ENCODE measurements around the gene CYTH2.

CYTH2 gene

DNA sequence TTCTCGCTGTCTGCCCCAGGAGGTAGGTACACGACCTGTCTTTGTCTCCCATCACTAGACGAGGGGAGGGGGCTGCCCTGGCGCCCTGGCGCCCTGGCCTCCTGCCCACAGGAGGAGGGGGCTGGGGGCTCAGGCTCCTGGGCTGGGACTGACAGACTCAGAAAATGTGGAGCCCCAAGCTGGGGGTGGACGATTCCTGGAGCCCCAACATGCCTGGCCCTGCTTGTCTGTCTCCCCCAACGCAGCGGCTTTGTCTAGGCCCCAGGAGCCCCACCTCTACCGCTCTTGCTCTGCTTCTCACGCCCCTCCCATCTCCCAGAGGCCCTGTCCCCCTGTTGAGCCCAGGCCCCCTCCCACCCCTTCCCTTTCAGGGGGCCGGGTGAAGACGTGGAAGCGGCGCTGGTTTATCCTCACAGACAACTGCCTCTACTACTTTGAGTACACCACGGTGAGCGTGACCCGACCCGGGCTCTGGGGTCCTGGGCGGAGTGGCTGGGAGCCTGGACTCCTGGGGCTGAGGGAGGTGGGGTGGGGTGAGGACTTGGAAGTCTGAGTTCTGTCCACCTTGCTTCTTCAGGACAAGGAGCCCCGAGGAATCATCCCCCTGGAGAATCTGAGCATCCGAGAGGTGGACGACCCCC, 8.6 kb downstream of the CYTH2 start:
- in situ Hi-C loops (cut with HindIII; ENCODE audit: low pct_ligation_motif_present, low sequenced_read_pairs) = no loop called here
- DNase-seq = no peak
- TF ChIP-seq, protein P1, sequence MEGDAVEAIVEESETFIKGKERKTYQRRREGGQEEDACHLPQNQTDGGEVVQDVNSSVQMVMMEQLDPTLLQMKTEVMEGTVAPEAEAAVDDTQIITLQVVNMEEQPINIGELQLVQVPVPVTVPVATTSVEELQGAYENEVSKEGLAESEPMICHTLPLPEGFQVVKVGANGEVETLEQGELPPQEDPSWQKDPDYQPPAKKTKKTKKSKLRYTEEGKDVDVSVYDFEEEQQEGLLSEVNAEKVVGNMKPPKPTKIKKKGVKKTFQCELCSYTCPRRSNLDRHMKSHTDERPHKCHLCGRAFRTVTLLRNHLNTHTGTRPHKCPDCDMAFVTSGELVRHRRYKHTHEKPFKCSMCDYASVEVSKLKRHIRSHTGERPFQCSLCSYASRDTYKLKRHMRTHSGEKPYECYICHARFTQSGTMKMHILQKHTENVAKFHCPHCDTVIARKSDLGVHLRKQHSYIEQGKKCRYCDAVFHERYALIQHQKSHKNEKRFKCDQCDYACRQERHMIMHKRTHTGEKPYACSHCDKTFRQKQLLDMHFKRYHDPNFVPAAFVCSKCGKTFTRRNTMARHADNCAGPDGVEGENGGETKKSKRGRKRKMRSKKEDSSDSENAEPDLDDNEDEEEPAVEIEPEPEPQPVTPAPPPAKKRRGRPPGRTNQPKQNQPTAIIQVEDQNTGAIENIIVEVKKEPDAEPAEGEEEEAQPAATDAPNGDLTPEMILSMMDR (IDR thresholded peaks at IDR 0.05; ENCODE audit: low read depth, low read length, missing control alignments) = no peak
- H3K27me3 ChIP-seq (replicated peaks) = no peaks in the 10 kb centered on the region
- no peak overlapping the region for H3K4me3 ChIP-seq (ENCODE audit: low read depth, low read length)
- peaks cover 57% of the 10 kb centered on the region for H3K36me3 ChIP-seq (replicated peaks)
- no peak overlapping the region for H3K27ac ChIP-seq

DNA sequence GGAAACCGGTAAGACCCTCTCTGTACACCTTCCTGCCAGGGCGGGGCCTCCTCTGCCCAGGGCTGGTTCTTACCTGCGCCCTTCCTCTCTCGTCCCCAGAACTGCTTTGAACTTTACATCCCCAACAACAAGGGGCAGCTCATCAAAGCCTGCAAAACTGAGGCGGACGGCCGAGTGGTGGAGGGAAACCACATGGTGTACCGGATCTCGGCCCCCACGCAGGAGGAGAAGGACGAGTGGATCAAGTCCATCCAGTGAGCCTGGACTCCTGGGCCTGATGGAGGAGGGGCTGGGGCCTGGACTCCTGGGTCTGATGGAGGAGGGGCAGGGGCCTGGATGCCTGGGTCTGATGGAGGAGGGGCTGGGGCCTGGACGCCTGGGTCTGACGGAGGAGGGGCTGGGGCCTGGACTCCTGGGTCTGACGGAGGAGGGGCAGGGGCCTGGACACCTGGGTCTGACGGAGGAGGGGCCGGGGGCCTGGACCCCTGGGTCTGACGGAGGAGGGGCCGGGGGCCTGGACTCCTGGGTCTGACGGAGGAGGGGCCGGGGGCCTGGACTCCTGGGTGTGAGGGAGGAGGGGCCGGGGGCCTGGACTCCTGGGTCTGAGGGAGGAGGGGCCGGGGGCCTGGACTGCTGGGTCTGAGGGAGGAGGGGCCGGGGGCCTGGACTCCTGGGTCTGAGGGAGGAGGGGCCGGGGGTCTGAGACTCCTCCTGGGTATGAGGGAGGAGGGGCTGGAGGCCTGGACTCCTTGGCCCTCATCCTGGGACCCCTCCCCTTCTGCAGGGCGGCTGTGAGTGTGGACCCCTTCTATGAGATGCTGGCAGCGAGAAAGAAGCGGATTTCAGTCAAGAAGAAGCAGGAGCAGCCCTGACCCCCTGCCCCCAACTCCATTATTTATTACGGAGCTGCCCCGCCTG, 9.4 kb downstream of the CYTH2 start:
- TF ChIP-seq, protein P1 (IDR thresholded peaks at IDR 0.05; ENCODE audit: low read depth, low read length, missing control alignments) = no peak
- H3K4me3 ChIP-seq (ENCODE audit: low read depth, low read length) = no peak overlapping the region
- in situ Hi-C loops (cut with HindIII; ENCODE audit: low pct_ligation_motif_present, low sequenced_read_pairs) = no loop called here
- H3K36me3 ChIP-seq (replicated peaks) = peaks cover 49% of the 10 kb centered on the region
- no peaks in the 10 kb centered on the region for H3K27me3 ChIP-seq (replicated peaks)
- no peak overlapping the region for H3K27ac ChIP-seq
- DNase-seq = no peak

DNA sequence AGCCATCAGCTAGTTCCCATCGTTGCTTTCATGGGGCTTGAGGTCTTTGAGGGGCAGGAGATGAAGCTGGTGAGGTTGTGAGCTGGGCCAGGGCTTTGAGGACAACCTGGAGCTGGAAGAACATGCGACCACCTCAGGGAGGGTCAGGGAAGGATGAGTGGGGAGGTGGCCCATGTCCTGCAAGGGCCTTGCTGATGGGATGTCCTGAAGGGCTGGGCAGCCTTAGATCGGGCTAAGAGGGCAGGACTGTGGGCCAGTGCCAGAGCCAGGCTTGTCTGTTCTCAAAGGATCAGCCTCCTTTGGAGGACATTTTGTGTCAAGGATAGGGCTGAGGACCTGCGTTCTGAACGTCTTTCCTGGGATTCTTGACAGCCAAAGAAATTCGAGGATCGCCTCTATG, 10.5 kb downstream of the CYTH2 start:
- Histone ChIP-seq H3K27ac (no peak overlapping the region), H3K27me3 (replicated peaks) (no peaks in the 10 kb centered on the region), H3K4me3 (ENCODE audit: low read depth, low read length) (no peak overlapping the region), H3K36me3 (replicated peaks) (peaks cover 38% of the 10 kb centered on the region)
- TF ChIP-seq, protein P1 (IDR thresholded peaks at IDR 0.05; ENCODE audit: low read depth, low read length, missing control alignments) = no peak
- in situ Hi-C loops (cut with HindIII; ENCODE audit: low pct_ligation_motif_present, low sequenced_read_pairs) = no loop called here
- no peak for DNase-seq

DNA sequence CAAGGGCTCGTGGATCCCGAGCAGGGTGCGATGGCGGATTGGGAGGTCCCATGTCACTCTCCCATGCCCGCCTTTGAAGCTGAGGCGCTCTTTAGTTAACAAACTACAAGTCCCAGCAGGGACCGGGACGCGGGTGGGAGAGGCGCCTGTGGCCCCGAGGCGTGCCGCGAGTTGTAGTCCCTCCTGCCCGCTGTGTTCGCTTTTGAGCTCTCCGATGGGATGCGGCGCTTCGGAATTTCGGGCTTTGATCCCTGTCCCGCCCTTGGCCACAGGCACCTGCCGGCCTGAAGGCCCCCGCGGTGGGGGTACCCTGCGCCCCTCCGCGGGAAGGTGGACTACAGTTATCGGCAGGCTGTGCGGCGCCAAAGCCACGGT, 11.0 kb downstream of the CYTH2 start:
- no peak for DNase-seq
- TF ChIP-seq, protein P1 (IDR thresholded peaks at IDR 0.05; ENCODE audit: low read depth, low read length, missing control alignments) = no peak
- Histone ChIP-seq H3K4me3 (ENCODE audit: low read depth, low read length) (peak overlapping the region; percentile 49), H3K27me3 (replicated peaks) (no peaks in the 10 kb centered on the region), H3K36me3 (replicated peaks) (peaks cover 33% of the 10 kb centered on the region), H3K27ac (peak overlapping the region; percentile 9)
- in situ Hi-C loops (cut with HindIII; ENCODE audit: low pct_ligation_motif_present, low sequenced_read_pairs) = no loop called here

DNA sequence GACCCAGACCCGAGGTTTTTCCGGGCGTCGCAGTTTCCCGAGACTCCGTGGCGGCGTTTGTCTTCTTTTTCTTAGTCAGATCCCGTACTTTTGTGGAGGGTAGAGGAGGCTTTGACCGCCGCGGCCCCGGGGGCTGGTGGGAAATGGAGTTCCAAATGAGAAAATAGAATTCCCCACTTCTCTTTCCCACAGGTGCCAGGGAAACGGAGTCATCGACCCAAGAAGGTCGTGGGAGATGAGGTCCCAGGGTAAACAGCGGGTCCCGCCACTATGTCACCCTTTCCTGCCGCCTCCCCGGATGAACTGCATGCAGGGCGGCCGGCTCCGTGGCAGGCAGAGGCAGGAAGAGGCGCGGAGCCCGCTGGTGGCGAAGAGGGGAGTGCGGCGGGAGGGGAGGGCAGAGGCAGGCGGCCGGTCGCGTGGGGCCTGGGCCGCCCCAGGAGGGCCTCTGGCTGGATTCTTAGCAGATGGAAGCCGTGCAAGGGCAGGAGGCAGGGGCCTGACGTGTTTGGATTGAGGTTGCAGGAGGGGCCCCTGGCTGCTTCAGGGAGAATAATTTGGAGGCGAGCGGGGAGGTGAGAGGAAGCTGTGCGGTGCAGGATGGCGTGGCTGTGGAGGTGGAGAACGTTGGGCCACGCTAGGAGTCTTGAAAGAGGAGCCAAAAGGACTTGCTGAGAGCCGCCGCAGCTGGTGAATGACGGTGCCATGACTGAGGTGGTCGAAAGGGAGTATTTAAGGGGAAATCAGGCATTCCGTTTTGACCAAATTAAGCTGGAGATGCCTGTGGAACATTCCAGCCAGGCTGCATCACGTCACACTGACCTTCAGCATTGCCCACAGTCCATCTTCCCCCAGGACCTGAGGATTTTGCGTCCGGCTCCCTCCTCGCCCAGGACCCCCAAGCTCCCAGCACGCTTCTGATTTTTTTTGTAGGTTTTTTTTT, 11.7 kb downstream of the CYTH2 start:
- peak; percentile 24 for DNase-seq
- Histone ChIP-seq H3K36me3 (replicated peaks) (peaks cover 29% of the 10 kb centered on the region), H3K4me3 (ENCODE audit: low read depth, low read length) (peak overlapping the region; percentile 49), H3K27me3 (replicated peaks) (no peaks in the 10 kb centered on the region), H3K27ac (peak overlapping the region; percentile 9)
- TF ChIP-seq, protein P1 (IDR thresholded peaks at IDR 0.05; ENCODE audit: low read depth, low read length, missing control alignments) = no peak
- in situ Hi-C loops (cut with HindIII; ENCODE audit: low pct_ligation_motif_present, low sequenced_read_pairs) = no loop called here
